Measurements from ENCODE around the gene FBN1. TPM values are rescaled to one million over a fixed set of nuclear protein-coding genes. Genes with fewer than 3 reads are reported as not detected.

The FBN1 gene
- polyA plus RNA-seq, 1 experiment = 565 TPM

DNA sequence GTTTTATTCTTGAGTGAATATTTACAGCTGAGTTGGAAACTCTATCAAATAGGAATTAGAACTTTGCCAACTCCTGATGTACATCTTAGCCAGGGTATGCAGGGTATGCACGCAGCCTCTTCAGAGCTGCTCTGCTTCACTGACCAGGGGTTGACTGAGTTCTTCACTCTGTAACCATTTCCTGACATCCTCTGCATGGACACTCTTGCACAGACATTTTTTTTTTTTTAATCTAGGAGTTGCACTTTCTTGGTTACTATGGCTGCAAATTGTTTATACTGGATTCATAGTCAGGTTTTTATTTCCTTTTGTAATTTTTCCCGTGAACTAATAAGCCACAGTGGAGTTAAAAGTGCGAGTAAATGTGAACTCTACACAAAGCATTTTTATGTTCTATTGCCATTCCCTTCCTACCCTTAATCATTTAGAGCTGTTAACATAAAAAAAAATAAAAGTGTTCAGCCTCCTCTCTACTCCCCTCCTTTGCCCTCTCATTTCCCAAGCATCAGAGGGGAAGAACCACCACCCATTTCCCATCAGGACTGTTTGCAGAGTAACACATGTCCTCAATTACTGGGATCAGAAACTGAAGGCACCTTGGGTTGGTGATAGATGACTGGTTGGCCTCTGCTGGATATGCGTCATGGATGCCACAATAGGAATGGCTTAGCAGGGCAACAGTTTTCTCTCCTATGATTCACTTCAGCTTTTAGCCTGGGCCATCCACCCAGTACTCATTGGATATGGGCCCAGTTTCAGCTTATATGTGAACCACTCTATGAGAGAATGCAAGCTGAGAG is 260.3 kb downstream of the FBN1 start:
- no peak overlapping the region for H3K4me3 ChIP-seq (ENCODE audit: low read depth, low read length)
- peak; percentile 85 for DNase-seq (ENCODE audit: low read depth)
- ChIA-PET CTCF (interaction anchor here (0.8 to 0.9 kb wide), 2 partner anchors 16 to 171 kb away, joined by 3 read pairs; no protein-coding TSS in a partner anchor), POLR2A (no interaction called here)
- TF ChIP-seq CTCF (IDR thresholded peaks at IDR 0.05; ENCODE audit: insufficient read depth, low read depth, low read length) = no peak
- no peaks in the 10 kb centered on the region for H3K36me3 ChIP-seq (ENCODE audit: control insufficient read depth, insufficient read depth, low read length)
- no peaks in the 10 kb centered on the region for H3K27me3 ChIP-seq (ENCODE audit: control insufficient read depth, insufficient read depth, low read length)

GRCh38 chr15:48384616-48385015 is 260.9 kb downstream of the FBN1 start:
- DNase-seq (ENCODE audit: low read depth) = no peak
- CTCF ChIA-PET = interaction anchor here (0.8 kb wide), 1 partner anchor 172 kb away, joined by 3 read pairs; no protein-coding TSS in a partner anchor
- POLR2A ChIA-PET = no interaction called here
- no peaks in the 10 kb centered on the region for H3K27me3 ChIP-seq (ENCODE audit: control insufficient read depth, insufficient read depth, low read length)
- TF ChIP-seq CTCF (IDR thresholded peaks at IDR 0.05; ENCODE audit: insufficient read depth, low read depth, low read length) = no peak
- H3K4me3 ChIP-seq (ENCODE audit: low read depth, low read length) = no peak overlapping the region
- H3K36me3 ChIP-seq (ENCODE audit: control insufficient read depth, insufficient read depth, low read length) = no peaks in the 10 kb centered on the region

DNA sequence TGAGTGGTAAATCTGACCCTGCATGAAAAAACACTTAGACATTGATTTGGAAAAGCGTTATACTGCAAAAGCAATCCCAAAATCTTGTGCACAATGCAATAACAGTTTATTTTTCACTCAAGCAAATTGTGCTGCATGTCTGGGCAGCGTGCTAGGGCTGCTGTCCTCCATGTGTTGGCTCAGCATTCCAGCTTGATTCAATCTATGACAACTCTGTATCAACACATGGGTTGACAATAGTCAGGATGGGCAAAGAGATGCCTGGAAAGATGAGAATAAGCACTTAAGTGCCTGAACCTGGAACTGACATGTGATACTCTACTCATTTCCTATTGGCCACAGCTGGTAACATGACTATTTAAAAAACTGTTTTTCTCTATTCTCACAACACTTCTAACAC is 262.5 kb downstream of the FBN1 start:
- CTCF ChIA-PET = no interaction called here
- no peak for TF ChIP-seq CTCF (IDR thresholded peaks at IDR 0.05; ENCODE audit: insufficient read depth, low read depth, low read length)

DNA sequence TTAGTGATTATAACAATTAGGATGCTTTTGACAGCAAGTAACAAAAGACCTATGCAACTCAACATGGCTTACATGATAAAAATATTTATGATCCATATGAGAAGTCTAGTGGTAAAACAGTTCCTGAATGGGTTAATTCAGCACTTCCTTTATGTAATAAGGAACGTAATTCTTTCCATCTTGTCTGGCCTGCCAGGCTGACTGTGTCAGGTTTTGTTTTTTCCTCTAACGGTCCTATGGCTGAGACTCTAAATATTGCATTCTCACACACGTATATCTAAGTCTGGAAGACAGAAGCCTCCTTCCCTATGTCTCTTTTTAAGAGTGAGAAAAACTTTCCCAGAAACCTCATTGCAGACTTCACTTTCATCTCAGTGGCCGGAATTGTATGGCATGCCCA is 263.6 kb downstream of the FBN1 start:
- ChIA-PET CTCF (no interaction called here), POLR2A (no interaction called here)

More for the DNA sequence above, 262.5 kb downstream of the FBN1 start:
- Histone ChIP-seq H3K36me3 (ENCODE audit: control insufficient read depth, insufficient read depth, low read length) (no peaks in the 10 kb centered on the region), H3K4me3 (ENCODE audit: low read depth, low read length) (no peak overlapping the region), H3K27me3 (ENCODE audit: control insufficient read depth, insufficient read depth, low read length) (no peaks in the 10 kb centered on the region)
- POLR2A ChIA-PET = no interaction called here
- DNase-seq (ENCODE audit: low read depth) = no peak

GRCh38 chr15:48380198-48380597 is 265.3 kb downstream of the FBN1 start:
- H3K36me3 ChIP-seq (ENCODE audit: control insufficient read depth, insufficient read depth, low read length) = no peaks in the 10 kb centered on the region
- TF ChIP-seq CTCF (IDR thresholded peaks at IDR 0.05; ENCODE audit: insufficient read depth, low read depth, low read length) = no peak
- DNase-seq (ENCODE audit: low read depth) = no peak
- POLR2A ChIA-PET = no interaction called here
- H3K4me3 ChIP-seq (ENCODE audit: low read depth, low read length) = no peak overlapping the region
- no peaks in the 10 kb centered on the region for H3K27me3 ChIP-seq (ENCODE audit: control insufficient read depth, insufficient read depth, low read length)
- CTCF ChIA-PET = interaction anchor here (1.8 kb wide), 1 partner anchor 22 kb away, joined by 4 read pairs; no protein-coding TSS in a partner anchor

More for the DNA sequence above, 263.6 kb downstream of the FBN1 start:
- no peaks in the 10 kb centered on the region for H3K36me3 ChIP-seq (ENCODE audit: control insufficient read depth, insufficient read depth, low read length)
- TF ChIP-seq CTCF (IDR thresholded peaks at IDR 0.05; ENCODE audit: insufficient read depth, low read depth, low read length) = no peak
- no peak overlapping the region for H3K4me3 ChIP-seq (ENCODE audit: low read depth, low read length)
- no peak for DNase-seq (ENCODE audit: low read depth)
- H3K27me3 ChIP-seq (ENCODE audit: control insufficient read depth, insufficient read depth, low read length) = no peaks in the 10 kb centered on the region
